Gastroesophageal sphincter (tissue), 4 donors: Measurements from ENCODE around the gene KIDINS220. TPM values are rescaled to one million over a fixed set of nuclear protein-coding genes. Genes with fewer than 3 reads are reported as not detected.

Experiments used
- ATAC-seq: fragments of 150-250 bp; one replicate; pipeline ENCODE4 v1.9.1; 2016; ENCODE audit warnings: mild to moderate bottlenecking, moderate library complexity
- H3K27ac ChIP-seq, 4 donors: fragments of 200-600 bp; sonication (generic) in 3 of 4; 1 replicate in 3 of 4; 2 replicates in 1 of 4; pipeline ENCODE4 v1.5.1; 2016 to 2019
- H3K27me3 ChIP-seq: fragments of 200-600 bp; sonication (generic); one replicate; pipeline ENCODE4 v1.5.1; 2019
- H3K36me3 ChIP-seq, 2 donors: fragments of 200-600 bp; sonication (generic); one replicate each; pipeline ENCODE4 v1.5.1; 2019; ENCODE audit warnings: control low read depth in 1 of 2
- H3K4me1 ChIP-seq, 3 donors: fragments of 200-600 bp; sonication (generic); 1 replicate in 2 of 3; 2 replicates in 1 of 3; pipeline ENCODE4 v1.5.1; 2016 to 2019; ENCODE audit warnings: control low read depth in 2 of 3
- H3K4me3 ChIP-seq, 2 donors: fragments of 200-600 bp; sonication (generic); one replicate each; pipeline ENCODE4 v1.5.1; 2019; ENCODE audit warnings: mild to moderate bottlenecking in 1 of 2, moderate library complexity in 1 of 2
- H3K9me3 ChIP-seq, 3 donors: fragments of 200-600 bp; sonication (generic); one replicate each; pipeline ENCODE4 v1.5.1; 2017 to 2019; ENCODE audit warnings: control low read depth in 2 of 3
- EP300 ChIP-seq: sonication (generic); formaldehyde crosslinking; IDR thresholded peaks from one replicate; pipeline ENCODE4 v1.6.1; 2017; ENCODE audit warnings: antibody characterized with exemption, mild to moderate bottlenecking
- POLR2A ChIP-seq, 2 donors: fragments of 450-650 bp; IDR thresholded peaks; one replicate each; pipeline ENCODE4 v1.6.1; 2017; ENCODE audit warnings: antibody characterized with exemption in 2 of 2, mild to moderate bottlenecking in 2 of 2, moderate library complexity in 1 of 2
- POLR2AphosphoS5 ChIP-seq: sonication (generic); formaldehyde crosslinking; IDR thresholded peaks from one replicate; pipeline ENCODE4 v1.6.1; 2017; ENCODE audit warnings: antibody characterized with exemption
- WGBS, 2 donors: methylation state at CpG; one replicate each; pipeline ENCODE4 v1.1.5; 2018; ENCODE audit warnings: low coverage in 1 of 2; 5-methylcytosine and 5-hydroxymethylcytosine counted together
- total RNA-seq, 4 donors: library from RNA; depleted of rRNA; stranded (reverse); fragments of >200 nt; gene quantifications; one replicate each; pipeline ENCODE4 v1.1.0, GENCODE V29; 2016
- TF ChIP-seq, protein P1 (sequence below), 4 experiments: fragments of 200-600 bp in 2 of 4; fragments of 450-650 bp in 2 of 4; sonication (generic) in 1 of 4; IDR thresholded peaks; one replicate each; pipeline ENCODE4 v1.5.1; 2017 to 2019; ENCODE audit warnings: antibody characterized with exemption in 4 of 4, mild to moderate bottlenecking in 2 of 4, moderate library complexity in 2 of 4

The KIDINS220 gene
- total RNA-seq, 4 donors from 2014 or later = 73.3 to 122 (median 88.9) TPM

DNA sequence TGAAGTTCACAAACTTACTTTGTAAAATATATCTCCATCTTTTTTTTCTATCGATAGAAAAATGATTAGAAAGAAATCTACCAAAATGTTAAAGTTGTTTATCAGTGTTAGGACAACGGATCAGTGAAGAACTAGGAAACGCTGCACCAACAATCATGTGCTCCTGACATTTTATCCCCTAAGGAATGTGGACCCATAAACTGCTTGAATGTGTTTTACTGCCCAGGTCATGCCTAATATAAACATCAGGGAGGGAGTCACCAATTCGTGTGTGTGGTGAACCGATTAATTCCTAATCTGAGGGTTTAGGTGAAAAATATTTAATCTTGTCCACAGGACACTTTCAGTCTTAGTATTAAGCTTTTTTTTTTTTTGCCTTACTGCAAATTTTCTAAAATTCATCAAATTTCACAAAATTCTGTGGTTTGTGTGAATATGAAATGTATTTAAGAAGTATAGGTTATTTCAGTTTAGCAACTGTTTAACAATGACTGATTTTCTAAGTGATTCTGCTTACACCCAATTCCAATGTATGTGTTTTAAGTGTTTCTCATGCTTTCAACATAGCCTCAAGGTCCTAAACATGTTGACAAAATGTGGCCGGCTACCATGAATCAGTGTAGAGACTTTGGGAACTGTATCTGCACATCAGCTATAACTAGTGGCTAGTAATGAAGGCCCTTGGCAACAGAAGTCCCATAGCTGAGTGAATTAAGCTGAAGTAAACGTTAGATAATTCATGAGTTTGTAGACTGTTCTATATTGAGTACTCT, 11.1 kb upstream of the KIDINS220 start:
- no peak for ATAC-seq
- no peaks in the 10 kb centered on the region for H3K27me3 ChIP-seq
- no peak overlapping the region for H3K27ac ChIP-seq
- H3K4me3 ChIP-seq = no peak overlapping the region
- H3K4me1 ChIP-seq = no peaks in the 10 kb centered on the region
- H3K36me3 ChIP-seq = no peaks in the 10 kb centered on the region
- H3K9me3 ChIP-seq = no peaks in the 10 kb centered on the region
- no peak for TF ChIP-seq EP300
- no peak for TF ChIP-seq POLR2A (IDR thresholded peaks at IDR 0.05)
- no peak for TF ChIP-seq POLR2AphosphoS5
- TF ChIP-seq, protein P1, sequence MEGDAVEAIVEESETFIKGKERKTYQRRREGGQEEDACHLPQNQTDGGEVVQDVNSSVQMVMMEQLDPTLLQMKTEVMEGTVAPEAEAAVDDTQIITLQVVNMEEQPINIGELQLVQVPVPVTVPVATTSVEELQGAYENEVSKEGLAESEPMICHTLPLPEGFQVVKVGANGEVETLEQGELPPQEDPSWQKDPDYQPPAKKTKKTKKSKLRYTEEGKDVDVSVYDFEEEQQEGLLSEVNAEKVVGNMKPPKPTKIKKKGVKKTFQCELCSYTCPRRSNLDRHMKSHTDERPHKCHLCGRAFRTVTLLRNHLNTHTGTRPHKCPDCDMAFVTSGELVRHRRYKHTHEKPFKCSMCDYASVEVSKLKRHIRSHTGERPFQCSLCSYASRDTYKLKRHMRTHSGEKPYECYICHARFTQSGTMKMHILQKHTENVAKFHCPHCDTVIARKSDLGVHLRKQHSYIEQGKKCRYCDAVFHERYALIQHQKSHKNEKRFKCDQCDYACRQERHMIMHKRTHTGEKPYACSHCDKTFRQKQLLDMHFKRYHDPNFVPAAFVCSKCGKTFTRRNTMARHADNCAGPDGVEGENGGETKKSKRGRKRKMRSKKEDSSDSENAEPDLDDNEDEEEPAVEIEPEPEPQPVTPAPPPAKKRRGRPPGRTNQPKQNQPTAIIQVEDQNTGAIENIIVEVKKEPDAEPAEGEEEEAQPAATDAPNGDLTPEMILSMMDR (IDR thresholded peaks at IDR 0.05) = no peak
- WGBS, 2 donors = 67 to 69% methylated on average over 7 of the region's 7 CpGs

DNA sequence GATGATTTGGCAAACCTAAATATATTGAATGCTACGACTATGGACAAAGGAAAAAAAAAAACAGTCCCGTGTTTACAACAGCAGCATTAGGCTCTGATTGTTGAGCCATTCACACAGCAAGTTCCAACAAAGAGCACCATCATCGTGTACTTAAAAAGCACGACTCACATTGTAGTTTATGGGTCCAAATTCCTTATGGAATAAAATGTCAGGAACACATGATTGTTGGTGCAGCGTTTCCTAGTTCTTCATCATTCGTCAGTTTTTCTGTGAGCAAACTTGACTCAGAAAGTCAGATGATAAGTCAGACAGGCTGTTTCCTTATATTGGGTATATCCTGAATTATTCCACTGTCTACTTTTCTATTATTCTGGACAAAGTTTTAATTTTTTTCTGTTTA, 10.0 kb upstream of the KIDINS220 start:
- no peaks in the 10 kb centered on the region for H3K36me3 ChIP-seq
- no peak overlapping the region for H3K4me3 ChIP-seq
- WGBS, 2 donors = 70 to 74% methylated on average over 4 to 6 of the region's 6 CpGs
- H3K4me1 ChIP-seq = no peaks in the 10 kb centered on the region
- H3K27ac ChIP-seq = no peak overlapping the region
- no peaks in the 10 kb centered on the region for H3K27me3 ChIP-seq
- TF ChIP-seq EP300 = no peak
- TF ChIP-seq POLR2AphosphoS5 = no peak
- TF ChIP-seq POLR2A (IDR thresholded peaks at IDR 0.05) = no peak
- TF ChIP-seq, protein P1 (IDR thresholded peaks at IDR 0.05) = no peak
- no peaks in the 10 kb centered on the region for H3K9me3 ChIP-seq
- no peak for ATAC-seq

DNA sequence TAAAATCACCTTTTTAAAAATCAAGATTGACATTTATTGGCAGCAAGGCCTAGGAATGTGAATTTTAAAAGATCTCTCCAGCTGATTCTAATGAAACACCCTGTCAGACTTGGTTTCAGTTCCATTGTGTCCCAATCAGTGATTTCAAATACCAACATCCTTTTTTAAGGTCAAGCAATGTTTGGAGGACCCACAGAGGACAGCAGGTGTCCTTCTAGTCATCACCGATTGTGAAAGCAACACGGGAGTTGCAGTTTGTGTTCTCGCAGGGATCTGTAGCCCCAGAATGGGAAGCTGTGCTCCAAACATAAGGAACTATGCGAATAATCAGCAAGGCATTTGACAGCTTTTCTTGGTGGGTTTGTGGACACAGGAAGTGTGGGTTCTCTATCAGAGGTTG, 4.5 kb upstream of the KIDINS220 start:
- no peaks in the 10 kb centered on the region for H3K27me3 ChIP-seq
- no peak for TF ChIP-seq EP300
- TF ChIP-seq, protein P1 (IDR thresholded peaks at IDR 0.05) = no peak
- H3K4me3 ChIP-seq = no peak overlapping the region
- no peak for ATAC-seq
- 92% methylated on average over 4 of the region's 4 CpGs; no CpG with 5 or more reads in 1 of the 2 donors for WGBS, 2 donors
- no peak overlapping the region for H3K27ac ChIP-seq
- no peaks in the 10 kb centered on the region for H3K36me3 ChIP-seq
- no peaks in the 10 kb centered on the region for H3K9me3 ChIP-seq
- peaks cover 0 to 8% (median 0%) of the 10 kb centered on the region in 3 donors for H3K4me1 ChIP-seq

DNA sequence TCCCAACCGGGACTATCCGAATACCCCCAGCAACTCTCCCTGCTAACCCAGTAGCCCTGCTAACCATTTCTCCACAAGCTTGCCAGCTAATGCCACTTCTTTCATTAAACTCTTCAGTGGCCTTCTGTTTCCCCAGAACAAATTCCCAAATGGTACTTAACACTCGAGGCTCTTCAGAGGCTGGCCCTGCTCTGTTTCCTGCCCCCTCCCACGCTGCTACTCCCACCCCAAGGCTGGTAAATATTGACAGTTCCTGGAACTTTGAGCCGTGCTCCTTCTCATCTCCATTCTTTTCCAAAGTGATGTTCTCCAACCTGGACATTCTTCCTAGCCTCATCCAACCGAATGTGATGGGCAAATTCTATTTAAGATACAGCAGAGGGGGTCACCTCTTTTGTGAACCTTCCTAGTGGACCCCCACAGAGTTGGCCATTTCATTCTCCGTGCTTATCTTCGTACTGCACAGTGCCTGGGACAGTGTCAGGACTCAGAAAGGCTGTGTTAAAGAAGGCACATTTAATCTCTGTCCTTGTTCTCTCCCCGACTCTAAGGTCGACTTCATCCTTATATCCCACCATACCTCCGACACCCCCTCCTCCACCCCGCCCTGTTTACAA, 3.2 kb upstream of the KIDINS220 start:
- Histone ChIP-seq H3K27me3 (no peaks in the 10 kb centered on the region), H3K4me1 (peaks cover 0 to 20% (median 0%) of the 10 kb centered on the region in 3 donors), H3K4me3 (no peak overlapping the region), H3K36me3 (no peaks in the 10 kb centered on the region), H3K27ac (no peak overlapping the region), H3K9me3 (no peaks in the 10 kb centered on the region)
- no peak for ATAC-seq
- WGBS, 2 donors = 70 to 96% methylated on average over 5 to 11 of the region's 12 CpGs
- TF ChIP-seq POLR2AphosphoS5 (no peak), EP300 (no peak), POLR2A (IDR thresholded peaks at IDR 0.05) (no peak)
- TF ChIP-seq, protein P1 (IDR thresholded peaks at IDR 0.05) = no peak
